ENCODE measurements around the gene TMEM139.

- TF ChIP-seq CTCF (IDR thresholded peaks at IDR 0.05; ENCODE audit: low read depth, low read length) (no peak), POLR2A (IDR thresholded peaks at IDR 0.05; ENCODE audit: extremely low read depth, insufficient read length) (no peak)
These were observed 666 bp downstream of the TMEM139 start for GRCh38 chr7:143285470-143285778.

Measured in NB4 (cell line).